GM18951 (cell line): ENCODE results near the gene C2orf81.

Experiments
- POLR2A ChIP-seq: IDR thresholded peaks from 4 replicates; pipeline ENCODE4 v1.6.1; 2011; ENCODE audit warnings: mild to moderate bottlenecking; ENCODE audit not compliant: insufficient read length, insufficient read depth; ENCODE audit errors: extremely low read depth
- in situ Hi-C: fragments of 300-500 bp; cut with MboI; formaldehyde crosslinking; loops from one replicate; pipeline ENCODE4 v1.12.0; 2022; ENCODE audit warnings: low sequenced_read_pairs, mixed read lengths, inconsistent platforms; ENCODE audit not compliant: unreplicated experiment

Gene C2orf81

GRCh38 chr2:74364533-74365505 is 56.6 kb downstream of the C2orf81 start:
- in situ Hi-C loops: no loop called here

More at GRCh38 chr2:74364533-74365505, 56.6 kb downstream of the C2orf81 start:
- TF ChIP-seq POLR2A: no peak
